Hematopoietic multipotent progenitor cell treated with erythropoietin and hydrocortisone succinate and interleukin-3 and kit ligand, for 8 days (in vitro differentiated cells): ENCODE data around the gene KL.
A peak's percentile ranks its signal among the peaks of the same experiment; 100 is the strongest.

Experiments
- DNase-seq: peaks from one replicate; pipeline ENCODE4 v3.0.0-alpha.2; 2015

KL gene

DNA sequence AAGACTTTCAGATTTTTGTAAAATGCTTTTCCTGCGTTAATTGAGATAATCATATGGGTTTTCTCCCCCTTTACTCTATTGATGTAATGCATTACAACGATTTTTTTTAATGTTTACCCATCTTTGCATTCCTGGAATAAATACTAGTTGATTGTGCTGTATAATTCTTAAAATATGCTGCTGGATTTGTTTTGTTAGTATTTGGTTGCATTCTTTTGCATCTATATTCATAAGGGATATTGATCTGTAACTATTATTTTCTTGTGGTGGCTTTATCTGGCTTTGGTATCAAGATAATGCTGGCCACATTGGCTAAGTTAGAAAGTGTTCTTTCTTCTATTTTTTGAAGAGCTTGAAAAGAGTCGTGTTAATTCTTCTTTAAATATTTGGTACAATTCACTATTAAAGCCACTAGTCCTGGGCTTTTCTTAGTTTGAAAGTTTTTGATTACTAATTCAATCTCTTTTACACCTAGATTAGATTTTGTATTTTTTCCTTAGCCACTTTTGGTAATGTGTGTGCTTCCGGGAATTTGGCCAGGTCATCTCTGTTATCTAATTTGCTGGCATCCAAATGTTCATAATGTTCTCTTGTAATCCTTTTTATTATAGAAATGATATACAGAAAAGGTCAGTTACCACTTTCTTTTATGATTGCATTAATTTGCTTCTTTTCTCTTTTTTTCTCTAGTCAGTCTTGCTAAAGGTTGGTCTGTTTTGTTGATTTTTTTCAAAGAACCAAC lies 29.8 kb downstream of the KL start:
- no peak for DNase-seq

DNA sequence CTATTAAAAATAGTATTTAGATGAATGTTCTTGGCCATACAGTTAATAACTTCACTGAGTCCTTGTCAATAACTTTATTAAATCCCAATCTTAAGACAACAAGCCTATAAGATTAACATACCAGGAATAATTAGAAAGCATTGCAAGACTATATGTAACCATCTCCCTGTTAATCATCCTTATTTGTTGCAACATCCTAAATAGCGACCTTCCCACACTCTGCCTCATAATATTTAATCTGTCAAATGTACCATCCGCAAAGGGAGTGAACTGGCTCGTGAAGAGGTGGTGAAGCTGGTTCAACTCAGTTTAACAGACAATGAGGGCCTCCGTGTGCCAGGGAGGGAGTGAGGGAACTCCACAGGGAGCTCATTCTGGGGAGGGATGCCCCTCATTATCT lies 33.9 kb downstream of the KL start:
- DNase-seq, result no peak

DNA sequence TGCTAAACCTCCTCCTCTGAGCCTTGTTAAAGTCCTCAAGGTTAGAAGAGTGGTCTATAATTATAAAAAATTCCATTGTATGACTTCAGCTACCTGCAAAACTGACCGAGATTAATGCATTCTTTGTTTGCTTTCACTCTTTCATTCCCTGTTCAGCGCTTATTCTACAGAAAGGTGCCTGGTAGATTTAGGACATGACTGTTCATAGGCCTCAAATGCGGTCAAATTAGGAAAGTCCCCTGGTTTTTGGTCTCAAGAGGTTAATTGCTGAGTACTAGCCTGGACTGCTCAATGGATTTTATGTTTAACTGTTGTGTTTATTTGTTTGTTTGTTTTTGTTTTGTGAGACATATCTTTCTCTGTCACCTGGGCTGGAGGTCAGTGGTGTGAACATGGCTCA lies 35.4 kb downstream of the KL start:
- DNase-seq, result no peak

DNA sequence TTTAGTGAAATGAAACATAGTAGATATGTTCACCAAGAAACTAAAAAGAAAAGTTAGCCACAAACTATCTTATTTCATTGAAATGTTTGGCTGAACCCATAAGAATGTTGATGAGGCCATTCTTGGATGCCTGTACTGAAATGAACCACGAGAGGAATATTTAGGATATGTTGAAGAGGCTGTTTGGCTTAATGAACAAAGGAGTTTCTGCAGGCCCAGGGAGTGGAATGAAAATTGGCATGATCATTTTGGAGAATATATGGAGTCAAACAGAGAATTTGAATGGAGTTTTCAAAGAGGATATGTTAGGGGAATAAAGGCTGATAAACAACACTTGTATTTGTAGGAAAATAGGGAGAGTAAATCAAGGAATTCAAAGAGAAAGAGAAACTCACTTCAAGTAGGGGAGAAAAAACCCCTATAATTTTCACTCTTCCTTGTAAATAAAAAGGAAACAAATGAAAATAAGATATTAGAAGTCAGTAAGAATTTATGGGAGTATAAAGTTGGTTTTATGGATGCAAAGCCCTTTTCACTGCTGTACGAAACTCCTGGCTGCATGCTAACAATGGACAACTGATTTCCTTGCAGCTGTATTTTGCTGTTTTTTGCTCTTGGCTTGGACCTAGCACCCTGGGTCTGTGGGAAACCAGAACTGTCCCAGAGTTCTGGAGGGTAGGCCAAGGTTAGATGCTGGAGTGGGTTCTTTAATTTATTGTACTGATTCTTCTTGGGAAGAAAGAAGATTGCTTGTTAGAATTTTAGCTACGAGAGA lies 36.5 kb downstream of the KL start:
- DNase-seq, result no peak

GRCh38 chr13:33053397-33054066 lies 37.3 kb downstream of the KL start:
- no peak for DNase-seq

DNA sequence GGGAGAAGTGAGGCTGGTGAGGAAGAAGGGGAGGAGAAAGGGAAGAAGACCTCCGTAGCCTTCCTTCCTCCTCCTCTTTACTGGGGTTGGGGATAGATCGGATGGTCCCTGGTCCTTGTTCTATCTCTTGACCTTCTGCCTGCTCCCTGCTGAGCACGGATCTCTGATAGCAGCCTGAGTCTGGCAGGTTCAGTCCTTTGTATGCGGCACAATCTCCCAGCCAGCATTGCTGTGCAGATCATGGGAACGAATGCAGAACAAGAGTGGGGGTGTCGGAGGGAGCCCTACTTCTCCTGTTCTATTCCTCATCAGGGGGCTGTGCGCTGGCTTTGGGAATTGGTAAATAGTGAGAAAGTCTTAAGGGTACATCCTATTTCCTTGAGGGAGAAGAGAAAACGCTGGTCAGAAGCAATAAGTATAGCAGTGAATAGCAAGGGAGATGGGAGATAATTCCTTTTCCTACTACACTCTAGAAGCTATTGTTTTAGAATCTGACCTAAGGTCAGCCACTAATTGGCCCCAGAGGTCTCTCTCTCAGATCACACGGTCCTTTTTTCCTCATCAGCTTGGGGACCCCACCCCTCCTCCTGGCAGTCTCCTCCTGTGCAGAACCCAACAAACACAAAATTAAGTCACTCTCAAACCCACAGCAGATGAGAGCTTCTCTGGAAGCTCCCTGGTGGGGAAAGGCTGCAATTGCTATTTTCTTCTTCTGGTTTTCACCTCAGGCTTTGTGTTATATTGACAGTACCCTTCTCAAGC lies 41.0 kb downstream of the KL start:
- DNase-seq, result peak; percentile 10

GRCh38 chr13:33058776-33059327 lies 42.6 kb downstream of the KL start:
- DNase-seq, result no peak

- no peak for DNase-seq
Observed at GRCh38 chr13:33060815-33061214, 44.6 kb downstream of the KL start.

DNA sequence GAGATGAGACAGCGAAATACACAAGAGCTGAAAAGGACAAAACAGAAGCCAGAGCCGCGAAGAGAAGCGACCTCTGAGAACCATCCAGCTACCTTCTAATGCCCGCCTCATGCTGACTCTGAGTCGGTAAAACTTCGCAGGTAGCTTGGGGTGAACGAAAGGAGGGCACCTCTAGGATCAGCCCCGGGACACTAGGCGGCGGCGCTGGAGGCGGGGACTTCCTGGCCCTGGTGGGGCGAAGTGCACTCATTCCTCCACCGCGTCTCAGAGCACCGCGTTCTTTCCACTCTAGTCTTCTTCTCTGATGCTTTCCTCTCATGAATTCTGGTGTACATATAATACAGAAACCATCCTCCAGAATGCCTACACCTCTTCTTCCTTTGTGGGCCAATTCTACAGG lies 50.1 kb downstream of the KL start:
- DNase-seq, result no peak

DNA sequence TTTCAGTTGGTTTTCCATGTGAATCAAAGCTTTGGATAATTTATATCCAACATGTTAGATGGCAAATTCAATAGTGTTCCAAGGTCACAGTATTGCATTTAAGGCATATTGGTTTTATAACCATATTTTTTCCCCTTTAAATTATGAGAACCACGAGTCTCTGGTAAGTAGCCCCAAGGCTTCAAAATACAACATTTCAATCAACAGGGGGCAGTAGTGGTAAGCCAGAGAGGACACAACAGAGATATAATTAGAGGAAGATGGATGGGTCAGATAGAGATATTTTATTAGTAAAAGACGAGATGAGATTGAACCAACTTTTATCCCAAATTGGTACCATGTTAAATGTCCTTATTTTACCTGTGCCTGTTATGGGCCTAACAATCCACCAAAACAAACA lies 53.1 kb downstream of the KL start:
- DNase-seq, result peak; percentile 24

DNA sequence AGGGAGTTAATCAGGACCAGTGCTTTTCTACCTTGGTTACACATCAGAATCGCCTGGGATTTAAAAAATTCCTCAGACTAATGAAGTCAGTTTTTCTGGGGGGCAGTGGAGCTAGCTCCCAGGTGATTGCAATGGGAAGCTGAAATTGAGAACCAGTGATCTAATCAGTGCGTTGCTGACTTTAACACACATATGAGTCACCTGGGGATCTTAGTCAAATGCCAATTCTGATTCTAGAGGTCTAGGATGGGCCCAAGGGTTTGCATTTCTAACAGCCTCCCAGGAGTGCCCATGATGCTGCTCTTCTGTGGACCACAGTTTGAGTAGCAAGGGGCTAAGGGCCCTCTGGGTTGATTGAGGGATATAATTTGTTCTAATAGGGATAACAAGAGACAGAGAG lies 54.5 kb downstream of the KL start:
- DNase-seq, result no peak

- no peak for DNase-seq
Observed at GRCh38 chr13:33072282-33072681, 56.1 kb downstream of the KL start.

GRCh38 chr13:33072759-33073158 lies 56.5 kb downstream of the KL start:
- DNase-seq, result no peak

DNA sequence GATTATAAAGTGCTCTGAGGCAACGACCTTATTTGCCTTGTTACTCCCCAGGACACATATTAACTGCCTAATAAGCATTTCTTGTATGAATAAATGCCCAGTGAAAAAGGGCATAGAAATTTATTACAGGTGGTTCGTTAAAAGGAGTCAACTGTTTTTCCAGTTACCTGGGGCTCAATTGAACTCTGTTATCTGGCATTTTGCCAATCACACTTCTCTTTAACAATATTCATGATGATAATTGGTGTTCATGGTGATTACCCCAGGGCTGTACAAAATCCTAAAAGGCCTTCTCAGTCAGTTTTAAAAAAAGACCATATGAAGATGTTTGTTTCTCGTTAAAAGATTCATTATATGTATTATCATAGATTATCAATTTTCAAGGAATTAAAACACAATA lies 57.1 kb downstream of the KL start:
- no peak for DNase-seq

GRCh38 chr13:33076001-33076992 lies 60.1 kb downstream of the KL start:
- no peak for DNase-seq

GRCh38 chr13:33078263-33078662 lies 62.0 kb downstream of the KL start:
- DNase-seq, result no peak

DNA sequence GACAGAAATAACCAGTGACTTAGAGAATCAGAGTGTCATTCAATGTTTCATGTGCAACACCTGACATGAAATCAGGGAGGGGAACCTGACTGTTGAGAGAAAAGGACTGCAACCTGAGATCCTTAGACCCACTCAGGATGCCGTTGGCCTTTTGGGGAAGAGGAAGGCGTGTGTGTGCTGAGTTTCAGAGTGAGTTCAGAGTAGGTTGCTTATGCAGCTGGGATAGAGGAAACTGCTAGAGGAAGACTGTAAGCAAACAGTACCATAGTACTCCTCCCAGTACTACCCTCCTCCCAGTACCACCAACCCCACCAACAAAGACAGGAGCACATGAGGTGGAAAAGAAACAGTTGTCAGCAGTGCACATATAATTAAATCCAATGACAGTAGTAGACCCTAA lies 63.7 kb downstream of the KL start:
- no peak for DNase-seq

DNA sequence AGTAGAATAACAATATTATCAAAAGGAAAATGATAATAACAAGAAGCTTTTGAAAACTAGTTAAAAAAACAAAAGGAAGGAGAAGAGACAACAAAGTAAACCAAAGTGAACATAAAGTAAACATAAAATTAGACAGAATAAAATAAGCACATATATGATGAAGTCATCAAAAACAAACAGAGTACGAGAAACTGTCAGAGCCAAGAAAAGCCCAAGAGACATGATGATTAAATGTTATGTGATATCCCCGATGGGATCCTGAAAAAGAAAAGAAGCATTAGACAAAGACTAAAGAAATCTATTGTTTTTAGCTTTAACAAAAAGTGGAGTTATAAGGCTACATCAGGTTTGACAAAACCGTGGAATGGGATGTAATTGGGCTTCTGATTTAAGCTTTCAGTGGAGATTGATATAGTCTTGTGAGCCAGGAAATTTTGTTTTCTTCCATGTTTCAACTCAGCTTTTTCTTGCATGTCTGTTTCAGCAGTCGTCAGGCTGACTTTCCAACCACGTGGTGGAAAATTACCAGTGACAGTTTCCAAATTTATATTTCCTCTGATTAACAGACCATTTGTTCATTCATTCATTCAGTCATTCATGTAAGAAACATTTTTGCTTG lies 64.9 kb downstream of the KL start:
- DNase-seq, result no peak

DNA sequence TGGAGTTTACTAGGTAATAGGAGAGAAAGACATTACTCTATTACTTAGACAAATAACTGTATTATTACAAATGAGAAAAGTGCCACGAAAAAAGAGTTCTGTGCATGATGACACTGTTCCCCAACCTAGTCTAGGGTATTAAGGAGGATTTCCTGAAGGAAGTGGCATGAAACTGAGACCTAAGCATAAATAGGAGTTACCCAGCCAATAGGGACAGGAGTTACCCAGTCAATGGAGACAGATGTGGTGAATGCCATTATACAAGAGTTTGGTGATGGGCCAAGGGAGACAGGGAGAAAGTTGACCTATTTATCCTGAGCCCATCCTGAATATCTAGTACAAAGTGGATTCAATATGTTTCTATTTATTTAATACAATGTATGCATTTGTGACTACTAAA lies 65.4 kb downstream of the KL start:
- DNase-seq, result no peak

DNA sequence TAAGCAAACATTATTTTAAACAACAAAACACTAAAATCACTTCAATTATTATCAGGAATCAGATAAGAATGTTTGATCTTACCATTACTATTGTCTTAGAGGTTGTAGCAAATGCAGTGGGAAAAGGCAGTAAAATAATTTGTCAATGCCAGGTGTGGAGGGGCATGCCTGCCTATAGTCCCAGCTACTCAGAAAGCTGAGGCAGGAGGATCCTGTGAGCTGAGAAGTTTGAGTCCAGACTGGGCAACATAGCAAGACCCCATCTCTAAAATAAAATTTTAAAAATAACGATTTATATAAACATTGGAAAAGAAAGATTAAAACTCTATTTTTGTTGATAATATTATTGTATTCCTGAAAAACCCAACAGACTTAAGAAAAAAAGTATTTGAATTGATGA lies 66.8 kb downstream of the KL start:
- no peak for DNase-seq

DNA sequence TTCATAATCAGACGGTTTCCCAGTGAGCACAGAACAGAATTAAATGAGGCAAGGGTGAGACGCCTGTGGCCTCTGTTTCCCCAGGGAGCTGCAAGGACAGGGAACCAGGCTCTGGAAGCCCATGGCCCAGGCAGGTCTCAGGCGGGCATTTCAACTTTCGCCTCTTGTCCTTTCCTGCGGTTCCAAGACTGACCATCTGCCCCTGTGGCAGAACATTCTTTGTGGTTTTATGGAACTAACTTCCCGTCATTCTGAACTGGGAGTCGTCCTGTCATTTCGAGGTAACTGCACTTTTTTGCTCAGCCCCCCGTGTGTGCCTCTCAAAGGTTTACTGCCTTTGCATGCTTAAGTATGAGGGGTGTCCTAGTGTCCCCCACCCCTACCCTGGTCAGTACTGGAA lies 70.9 kb downstream of the KL start:
- DNase-seq, result no peak
